Transverse colon (tissue), 4 donors: ENCODE data around the gene CELSR1.

Experiments
- CTCF ChIP-seq, 5 experiments: fragments of 200-600 bp in 3 of 5; fragments of 450-650 bp in 2 of 5; sonication (generic) in 3 of 5; IDR thresholded peaks; 1 replicate in 2 of 5; 2 replicates in 3 of 5; pipeline ENCODE4 v1.5.1; 2016 to 2017; ENCODE audit warnings: antibody characterized with exemption in 5 of 5, inconsistent platforms in 3 of 5, mild to moderate bottlenecking in 2 of 5, moderate library complexity in 1 of 5
- EP300 ChIP-seq: sonication (generic); formaldehyde crosslinking; IDR thresholded peaks from one replicate; pipeline ENCODE4 v1.6.1; 2017; ENCODE audit warnings: antibody characterized with exemption, low read depth
- POLR2A ChIP-seq: fragments of 450-650 bp; IDR thresholded peaks from one replicate; pipeline ENCODE4 v1.6.1; 2016; ENCODE audit warnings: antibody characterized with exemption, mild to moderate bottlenecking, moderate library complexity
- POLR2AphosphoS5 ChIP-seq, 3 donors: sonication (generic); formaldehyde crosslinking; IDR thresholded peaks; one replicate each; pipeline ENCODE4 v1.6.1; 2016; ENCODE audit warnings: antibody characterized with exemption in 3 of 3

GRCh38 chr22:46422896-46423295 lies 114.5 kb downstream of the CELSR1 start:
- TF ChIP-seq POLR2AphosphoS5 (IDR thresholded peaks at IDR 0.05): no peak
- no peak for TF ChIP-seq POLR2A
- TF ChIP-seq CTCF (IDR thresholded peaks at IDR 0.05): no peak
- TF ChIP-seq EP300: no peak
